ENCODE measurements around the gene SDK1.
A peak's percentile ranks its signal among the peaks of the same experiment; 100 is the strongest.

The SDK1 gene

DNA sequence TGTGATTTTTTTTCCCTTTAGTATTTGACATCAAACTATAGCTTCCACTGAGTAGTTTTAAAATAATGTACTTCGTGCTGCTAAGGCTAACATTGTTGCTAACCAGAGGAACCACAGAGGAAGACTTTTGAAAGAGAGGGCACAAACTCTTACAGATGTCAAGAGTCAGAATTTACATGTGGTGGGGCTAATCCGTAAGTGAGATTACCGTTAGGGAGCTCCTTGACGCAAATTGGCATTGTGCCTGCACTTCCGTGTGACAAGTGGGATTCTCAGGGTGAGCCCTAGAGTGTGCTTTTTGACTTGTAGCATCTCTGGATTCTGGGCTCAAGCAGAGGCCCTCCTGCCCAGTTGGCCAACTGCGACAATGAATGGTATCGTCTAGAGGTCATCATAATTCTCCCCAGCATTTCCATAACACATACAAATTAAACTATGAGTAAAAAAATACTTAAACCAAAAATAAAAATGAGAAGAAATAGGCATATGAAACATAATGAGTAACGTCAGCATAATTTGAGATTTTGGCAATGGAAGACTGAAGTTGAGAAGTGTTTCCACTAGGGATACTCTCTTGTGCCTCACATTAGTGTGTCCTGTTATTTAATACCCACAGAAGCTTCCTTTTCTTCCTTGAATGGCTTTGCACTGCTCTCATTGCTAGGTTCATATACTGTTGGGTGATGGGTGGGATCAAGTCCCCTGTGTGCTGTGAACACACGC, 164.0 kb downstream of the SDK1 start:
- H3K36me3 Mint-ChIP-seq = no peaks in the 10 kb centered on the region
- H3K9me3 Mint-ChIP-seq (ENCODE audit: low read depth) = no peaks in the 10 kb centered on the region
- H3K27ac Mint-ChIP-seq = no peak overlapping the region
- peaks cover 42% of the 10 kb centered on the region for H3K4me1 Mint-ChIP-seq (ENCODE audit: low read depth)
- no peaks in the 10 kb centered on the region for H3K27me3 Mint-ChIP-seq
- no peak overlapping the region for H3K4me3 Mint-ChIP-seq

DNA sequence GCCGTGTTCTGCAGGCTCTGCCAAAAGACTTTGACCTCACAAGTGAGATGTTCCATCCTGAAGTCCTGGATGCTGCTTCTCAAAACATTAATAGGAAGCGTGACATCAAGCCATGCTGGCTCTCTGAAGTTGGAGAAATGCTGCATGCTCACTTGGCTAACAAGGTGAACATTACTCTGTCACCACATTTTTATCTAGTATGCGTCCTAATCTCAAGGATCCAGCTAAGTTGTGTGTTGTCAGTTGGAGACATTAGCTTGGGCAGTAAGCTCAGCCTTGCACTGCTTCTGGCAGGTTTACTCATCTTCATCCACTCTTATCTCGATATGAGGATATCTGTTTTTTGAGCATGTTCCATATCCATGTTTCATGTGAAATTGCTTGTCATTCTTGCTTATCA, 165.2 kb downstream of the SDK1 start:
- no peaks in the 10 kb centered on the region for H3K36me3 Mint-ChIP-seq
- peaks cover 34% of the 10 kb centered on the region for H3K4me1 Mint-ChIP-seq (ENCODE audit: low read depth)
- no peaks in the 10 kb centered on the region for H3K9me3 Mint-ChIP-seq (ENCODE audit: low read depth)
- no peak overlapping the region for H3K4me3 Mint-ChIP-seq
- H3K27ac Mint-ChIP-seq = no peak overlapping the region
- H3K27me3 Mint-ChIP-seq = no peaks in the 10 kb centered on the region

DNA sequence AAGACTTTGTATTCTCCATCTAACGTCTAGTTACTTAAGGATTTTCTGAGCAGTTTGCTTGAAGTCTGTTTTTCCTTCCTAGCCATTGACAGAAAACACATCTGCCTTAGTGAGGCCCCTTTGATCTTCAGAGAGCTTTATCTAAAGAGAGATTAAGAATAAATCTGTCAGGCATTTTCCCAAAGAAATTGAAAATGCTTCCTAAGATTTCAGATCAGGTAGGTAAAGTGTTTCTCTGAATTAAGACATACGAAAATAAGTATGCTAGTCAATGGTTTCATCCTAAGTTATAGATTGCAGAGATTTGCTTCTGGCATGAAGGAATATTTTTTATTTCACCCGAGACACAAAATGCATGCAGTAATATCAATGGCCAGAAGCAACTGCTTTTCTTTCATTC, 168.6 kb downstream of the SDK1 start:
- peaks cover 3% of the 10 kb centered on the region for H3K36me3 Mint-ChIP-seq

DNA sequence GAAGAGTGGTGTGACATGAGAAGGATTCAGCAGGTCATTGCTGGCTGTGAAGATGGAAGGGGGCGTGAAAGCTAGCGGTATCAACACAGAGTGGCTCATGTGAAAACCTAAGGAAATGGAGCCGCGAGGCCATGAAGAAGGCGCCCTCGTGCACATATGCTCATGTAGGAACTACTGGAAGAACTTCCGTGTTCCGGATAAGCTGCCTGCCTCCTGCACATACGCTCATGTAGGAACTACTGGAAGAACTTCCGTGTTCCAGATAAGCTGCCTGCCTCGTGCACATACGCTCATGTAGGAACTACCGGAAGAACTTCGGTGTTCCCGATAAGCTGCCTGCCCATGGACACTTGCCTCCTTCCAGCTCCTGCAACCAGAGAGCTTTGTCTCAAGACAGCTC, 179.1 kb downstream of the SDK1 start:
- no peaks in the 10 kb centered on the region for H3K27me3 Mint-ChIP-seq
- no peaks in the 10 kb centered on the region for H3K4me1 Mint-ChIP-seq (ENCODE audit: low read depth)
- no peak overlapping the region for H3K27ac Mint-ChIP-seq
- no peaks in the 10 kb centered on the region for H3K36me3 Mint-ChIP-seq
- H3K9me3 Mint-ChIP-seq (ENCODE audit: low read depth) = no peaks in the 10 kb centered on the region
- no peak overlapping the region for H3K4me3 Mint-ChIP-seq

More for the DNA sequence above, 168.6 kb downstream of the SDK1 start:
- Mint-ChIP-seq H3K27ac (no peak overlapping the region), H3K27me3 (no peaks in the 10 kb centered on the region), H3K9me3 (ENCODE audit: low read depth) (no peaks in the 10 kb centered on the region), H3K4me1 (ENCODE audit: low read depth) (peaks cover 10% of the 10 kb centered on the region), H3K4me3 (no peak overlapping the region)

DNA sequence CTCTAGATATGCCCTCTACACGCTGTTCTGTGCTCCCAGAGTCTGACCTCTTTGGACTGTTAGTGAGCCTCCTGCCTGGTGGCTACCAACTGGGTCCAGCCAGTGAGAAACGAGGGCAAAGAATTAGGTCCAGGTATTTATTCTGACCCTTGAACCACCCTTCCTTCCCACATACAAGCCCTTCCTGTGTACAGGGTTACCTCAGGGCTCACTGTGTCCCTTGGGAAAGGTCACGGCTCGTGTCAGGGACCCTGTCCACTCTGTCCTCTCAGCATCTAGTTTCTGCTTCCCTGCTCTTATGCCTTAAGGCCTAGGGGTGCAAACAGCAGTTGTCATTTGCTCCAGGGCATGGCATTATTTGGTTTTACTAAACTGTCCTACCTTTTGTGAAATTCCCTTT, 180.4 kb downstream of the SDK1 start:
- Mint-ChIP-seq H3K36me3 (no peaks in the 10 kb centered on the region), H3K4me1 (ENCODE audit: low read depth) (no peaks in the 10 kb centered on the region), H3K4me3 (no peak overlapping the region), H3K9me3 (ENCODE audit: low read depth) (no peaks in the 10 kb centered on the region), H3K27ac (no peak overlapping the region), H3K27me3 (no peaks in the 10 kb centered on the region)

DNA sequence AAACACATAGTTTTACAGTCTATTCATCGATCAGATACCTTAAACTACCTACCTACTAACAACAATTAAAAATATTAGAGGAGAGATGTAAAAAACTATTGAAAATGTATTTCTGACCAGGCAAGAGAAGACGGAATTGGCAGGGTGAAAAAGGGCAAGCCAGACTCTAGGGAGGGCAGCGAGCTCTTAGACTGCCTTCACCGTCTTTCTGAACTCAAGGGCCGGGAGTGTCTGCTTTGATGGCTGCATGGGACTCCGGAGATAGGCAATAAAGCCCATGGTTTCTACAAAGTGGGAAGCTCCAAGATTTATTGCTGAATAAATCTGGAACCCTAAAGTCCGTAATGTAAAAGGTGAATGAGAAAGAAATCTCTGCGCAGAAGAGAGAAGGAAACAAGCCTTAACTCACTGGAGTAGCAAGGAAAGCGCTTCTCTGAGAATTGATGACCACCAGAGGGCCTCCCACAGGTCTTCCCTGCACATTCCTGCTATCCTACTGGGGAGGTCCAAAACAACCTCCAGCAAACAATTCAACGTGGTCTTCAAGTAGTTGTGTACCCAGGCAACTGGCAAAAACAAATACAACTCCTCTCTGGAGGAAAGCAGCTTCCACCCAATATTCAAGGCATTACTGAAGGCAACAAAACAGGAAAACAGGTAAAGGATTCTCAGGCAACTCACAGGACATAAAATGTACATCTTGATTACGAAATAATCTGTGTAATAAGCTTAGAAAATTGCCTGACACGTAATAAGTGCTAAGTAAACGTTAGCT, 181.3 kb downstream of the SDK1 start:
- no peaks in the 10 kb centered on the region for H3K4me1 Mint-ChIP-seq (ENCODE audit: low read depth)
- no peaks in the 10 kb centered on the region for H3K36me3 Mint-ChIP-seq
- H3K27me3 Mint-ChIP-seq = no peaks in the 10 kb centered on the region
- no peak overlapping the region for H3K4me3 Mint-ChIP-seq
- no peak overlapping the region for H3K27ac Mint-ChIP-seq
- no peaks in the 10 kb centered on the region for H3K9me3 Mint-ChIP-seq (ENCODE audit: low read depth)

DNA sequence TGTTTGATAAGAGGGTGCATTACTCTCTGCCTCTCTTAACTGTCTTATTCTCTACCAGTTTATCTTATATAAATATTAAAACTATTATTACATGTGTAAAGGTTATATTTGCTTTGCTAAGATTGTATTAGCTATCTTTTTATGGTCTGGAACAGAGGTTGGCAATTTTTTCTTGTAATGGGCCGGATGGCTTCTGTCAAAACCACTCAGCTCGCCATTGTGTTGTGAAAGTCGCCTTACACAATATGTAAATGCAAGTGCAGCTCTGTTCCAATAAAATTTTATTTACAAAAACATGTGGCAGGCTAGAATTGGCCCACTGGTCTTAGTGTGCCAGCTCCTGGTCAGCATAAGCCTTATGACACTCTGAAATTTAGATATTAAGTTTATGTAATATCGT, 185.8 kb downstream of the SDK1 start:
- no peaks in the 10 kb centered on the region for H3K4me1 Mint-ChIP-seq (ENCODE audit: low read depth)
- H3K36me3 Mint-ChIP-seq = no peaks in the 10 kb centered on the region
- no peak overlapping the region for H3K4me3 Mint-ChIP-seq
- no peaks in the 10 kb centered on the region for H3K27me3 Mint-ChIP-seq
- H3K9me3 Mint-ChIP-seq (ENCODE audit: low read depth) = no peaks in the 10 kb centered on the region
- no peak overlapping the region for H3K27ac Mint-ChIP-seq

DNA sequence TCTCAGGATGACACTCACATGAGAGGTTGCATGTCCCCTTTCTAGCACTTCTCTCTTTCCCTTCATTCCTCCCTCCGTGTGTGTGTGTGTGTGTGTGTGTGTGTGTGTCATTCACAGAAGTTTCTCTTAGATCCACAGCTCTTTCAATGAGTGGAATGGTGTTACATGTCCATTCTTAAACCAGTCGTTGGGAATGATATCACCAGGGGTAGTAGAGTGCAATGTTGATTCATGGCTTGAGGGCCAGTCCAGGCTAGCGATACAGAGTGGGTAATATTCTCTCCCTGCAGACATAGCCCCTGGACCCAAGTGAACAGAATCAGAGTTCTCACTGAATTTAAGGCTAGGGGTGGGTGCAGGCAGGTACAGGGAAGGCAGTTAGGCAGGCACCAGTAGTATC, 187.8 kb downstream of the SDK1 start:
- Mint-ChIP-seq H3K27ac (no peak overlapping the region), H3K9me3 (ENCODE audit: low read depth) (no peaks in the 10 kb centered on the region)

DNA sequence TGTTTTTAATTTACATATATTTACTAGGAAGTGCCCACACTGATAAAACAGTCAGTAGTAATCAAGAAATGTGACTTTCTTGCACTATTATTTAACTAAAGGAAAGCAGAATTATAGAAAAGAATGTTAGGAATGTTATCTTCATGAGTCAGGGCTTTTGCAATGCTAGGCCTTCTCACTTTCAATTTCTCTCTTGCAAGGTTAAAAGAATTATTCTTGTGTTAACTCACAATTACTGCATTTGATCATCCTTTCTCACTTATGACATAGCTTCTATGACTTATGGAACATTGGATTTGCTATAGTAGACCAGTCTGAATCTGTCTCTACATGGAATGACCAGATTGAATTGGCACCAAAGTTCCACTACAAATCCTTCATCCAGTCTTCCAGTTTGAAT, 192.4 kb downstream of the SDK1 start:
- Mint-ChIP-seq H3K27ac (peak overlapping the region; percentile 12), H3K9me3 (ENCODE audit: low read depth) (no peaks in the 10 kb centered on the region), H3K4me3 (no peak overlapping the region), H3K4me1 (ENCODE audit: low read depth) (peaks cover 11% of the 10 kb centered on the region), H3K27me3 (peaks cover 3% of the 10 kb centered on the region), H3K36me3 (peaks cover 3% of the 10 kb centered on the region)

More for the DNA sequence above, 187.8 kb downstream of the SDK1 start:
- Mint-ChIP-seq H3K4me3 (no peak overlapping the region), H3K36me3 (no peaks in the 10 kb centered on the region), H3K4me1 (ENCODE audit: low read depth) (peaks cover 7% of the 10 kb centered on the region), H3K27me3 (no peaks in the 10 kb centered on the region)

DNA sequence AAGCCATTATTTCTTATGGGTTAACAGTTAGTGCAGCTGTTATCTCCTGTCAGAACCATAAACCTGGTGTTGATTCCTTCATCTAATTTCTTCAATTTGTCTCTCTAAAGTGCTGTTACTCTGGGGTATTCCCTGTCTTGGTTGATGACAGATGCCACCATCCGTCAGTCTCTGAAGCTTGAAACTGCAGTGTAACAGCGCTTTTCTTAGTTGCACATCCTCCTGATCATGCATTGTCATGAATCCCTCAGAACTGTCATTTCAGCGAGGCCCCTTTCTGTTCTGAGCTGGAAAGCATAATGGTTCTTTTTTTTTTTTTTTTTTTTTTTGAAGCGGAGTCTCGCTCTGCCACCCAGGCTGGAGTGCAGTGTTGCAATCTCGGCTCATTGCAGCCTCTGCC, 193.9 kb downstream of the SDK1 start:
- peaks cover 3% of the 10 kb centered on the region for H3K27me3 Mint-ChIP-seq
- H3K27ac Mint-ChIP-seq = no peak overlapping the region
- H3K4me3 Mint-ChIP-seq = no peak overlapping the region
- H3K9me3 Mint-ChIP-seq (ENCODE audit: low read depth) = peaks cover 8% of the 10 kb centered on the region
- H3K36me3 Mint-ChIP-seq = peaks cover 3% of the 10 kb centered on the region
- H3K4me1 Mint-ChIP-seq (ENCODE audit: low read depth) = peaks cover 11% of the 10 kb centered on the region

DNA sequence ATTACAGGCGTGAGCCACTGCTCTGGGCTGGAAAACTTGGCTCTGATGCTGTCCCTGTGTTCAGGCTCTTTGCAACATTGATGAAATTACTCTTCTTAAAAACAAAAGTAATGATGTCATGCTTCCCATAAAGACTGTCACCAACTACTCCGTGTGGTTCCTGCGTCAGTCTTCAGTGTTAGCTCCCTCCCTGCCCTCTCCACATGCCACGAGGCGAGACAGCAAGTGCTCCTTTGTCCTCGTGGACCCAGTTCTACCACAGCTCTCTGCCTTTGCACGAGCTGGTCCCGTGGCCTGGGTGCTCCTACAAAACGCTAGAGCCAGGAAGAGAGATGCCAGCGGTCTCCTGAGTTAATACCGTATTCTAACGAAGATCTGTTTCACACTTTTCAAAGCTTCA, 194.5 kb downstream of the SDK1 start:
- H3K4me3 Mint-ChIP-seq = no peak overlapping the region
- peaks cover 11% of the 10 kb centered on the region for H3K4me1 Mint-ChIP-seq (ENCODE audit: low read depth)
- H3K27ac Mint-ChIP-seq = no peak overlapping the region
- H3K27me3 Mint-ChIP-seq = peaks cover 3% of the 10 kb centered on the region
- peaks cover 6% of the 10 kb centered on the region for H3K36me3 Mint-ChIP-seq
- peaks cover 13% of the 10 kb centered on the region for H3K9me3 Mint-ChIP-seq (ENCODE audit: low read depth)

DNA sequence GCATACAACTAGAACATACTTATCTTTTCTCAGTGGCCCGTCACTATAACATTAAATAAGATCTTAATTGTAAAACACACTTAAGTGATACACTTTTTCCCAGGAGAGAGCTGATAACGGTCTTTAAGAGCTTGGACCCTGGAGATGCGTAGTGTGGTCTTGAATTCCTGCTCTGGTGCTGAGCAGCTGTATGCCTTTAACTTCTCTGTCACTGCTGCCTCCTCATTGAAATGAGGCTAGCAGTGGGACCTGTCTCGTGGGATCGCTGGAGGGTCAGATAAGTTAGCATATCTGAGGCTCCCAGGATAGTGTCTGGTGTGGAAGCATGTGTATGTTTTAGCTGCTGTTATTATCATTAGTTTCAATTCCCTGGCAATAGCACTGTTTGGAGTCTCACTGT, 194.9 kb downstream of the SDK1 start:
- H3K27me3 Mint-ChIP-seq = peaks cover 3% of the 10 kb centered on the region
- H3K27ac Mint-ChIP-seq = no peak overlapping the region
- H3K9me3 Mint-ChIP-seq (ENCODE audit: low read depth) = peaks cover 16% of the 10 kb centered on the region
- H3K36me3 Mint-ChIP-seq = peaks cover 10% of the 10 kb centered on the region
- peaks cover 11% of the 10 kb centered on the region for H3K4me1 Mint-ChIP-seq (ENCODE audit: low read depth)
- H3K4me3 Mint-ChIP-seq = no peak overlapping the region

DNA sequence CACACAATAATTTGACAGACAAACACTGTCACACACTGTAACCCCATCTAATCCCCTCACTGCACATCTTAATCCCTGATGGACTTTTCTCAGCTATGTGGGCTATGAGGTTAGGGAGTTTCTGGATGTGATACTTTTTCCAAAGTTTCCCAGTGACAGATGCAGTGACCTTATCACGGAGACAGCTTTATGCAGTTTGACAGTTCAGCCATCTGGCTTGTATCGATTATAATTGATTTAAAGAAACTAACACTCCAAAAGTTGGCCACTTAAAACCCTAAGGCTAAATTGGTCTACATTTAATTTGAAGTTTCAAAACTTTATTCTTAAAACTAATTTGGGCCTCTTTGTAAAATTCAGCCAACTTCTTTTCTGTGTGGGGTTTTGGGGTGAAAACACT, 196.7 kb downstream of the SDK1 start:
- Mint-ChIP-seq H3K36me3 (peaks cover 14% of the 10 kb centered on the region), H3K4me1 (ENCODE audit: low read depth) (peaks cover 11% of the 10 kb centered on the region), H3K27ac (no peak overlapping the region), H3K27me3 (peaks cover 3% of the 10 kb centered on the region), H3K4me3 (no peak overlapping the region), H3K9me3 (ENCODE audit: low read depth) (peaks cover 20% of the 10 kb centered on the region)

DNA sequence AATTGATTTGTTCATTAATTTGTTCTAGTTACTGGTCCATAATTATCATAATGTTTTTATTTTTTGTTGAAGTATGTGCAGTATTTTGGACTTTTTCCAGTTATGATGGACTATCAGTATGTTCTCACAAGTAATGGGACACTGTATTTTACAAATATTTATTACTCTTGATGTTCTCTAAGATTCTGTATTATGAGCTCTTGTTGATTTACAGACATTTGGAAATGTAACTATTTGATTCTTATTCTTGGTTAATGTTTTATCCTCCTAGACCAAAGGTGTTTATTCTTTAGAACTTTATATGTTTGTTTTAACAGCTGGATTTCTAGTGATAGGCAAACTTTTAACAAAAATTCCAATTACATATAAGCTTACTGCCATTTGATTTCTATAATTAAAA, 200.6 kb downstream of the SDK1 start:
- no peak overlapping the region for H3K4me3 Mint-ChIP-seq
- peaks cover 3% of the 10 kb centered on the region for H3K27me3 Mint-ChIP-seq
- peaks cover 17% of the 10 kb centered on the region for H3K36me3 Mint-ChIP-seq
- no peak overlapping the region for H3K27ac Mint-ChIP-seq
- H3K9me3 Mint-ChIP-seq (ENCODE audit: low read depth) = peaks cover 29% of the 10 kb centered on the region
- no peaks in the 10 kb centered on the region for H3K4me1 Mint-ChIP-seq (ENCODE audit: low read depth)

DNA sequence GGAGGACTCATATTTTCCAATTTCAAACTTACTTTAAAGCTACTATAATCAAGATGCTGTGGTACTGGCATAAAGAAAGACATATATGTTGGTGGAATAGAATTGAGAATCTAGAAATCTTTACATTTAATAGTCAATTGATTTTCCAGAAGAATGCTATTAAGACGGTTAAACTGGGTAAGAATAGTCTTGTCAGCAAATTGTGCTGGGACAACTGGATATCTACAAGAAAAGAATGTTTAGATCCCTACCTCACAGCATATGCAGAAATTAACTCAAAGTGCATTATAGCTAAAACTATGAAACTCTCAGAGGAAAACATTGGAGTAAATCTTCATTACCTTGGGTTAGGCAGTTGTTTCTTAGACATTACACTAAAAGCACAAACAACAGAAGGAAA, 203.3 kb downstream of the SDK1 start:
- H3K4me3 Mint-ChIP-seq = no peak overlapping the region
- H3K4me1 Mint-ChIP-seq (ENCODE audit: low read depth) = no peaks in the 10 kb centered on the region
- peaks cover 15% of the 10 kb centered on the region for H3K36me3 Mint-ChIP-seq
- no peak overlapping the region for H3K27ac Mint-ChIP-seq
- no peaks in the 10 kb centered on the region for H3K27me3 Mint-ChIP-seq
- peaks cover 39% of the 10 kb centered on the region for H3K9me3 Mint-ChIP-seq (ENCODE audit: low read depth)

Measured in activated naive CD8-positive, alpha-beta T cell (primary cell).